Keratinocyte (primary cell): ENCODE results near the gene GNG4.
"Not testable (repeated sequence)": the region's sequence is repeated elsewhere in the genome, so short reads cannot be mapped to it uniquely, and the experiment has no call there.

Experiments
- CTCF ChIP-seq, 3 experiments: IDR thresholded peaks in 1 of 3; conservative IDR thresholded peaks in 1 of 3; optimal IDR thresholded peaks in 1 of 3; 2 replicates in 2 of 3; 3 replicates in 1 of 3; pipeline versions ENCODE3 to v1.5.1; 2011; ENCODE audit warnings: low read length in 3 of 3, mild to moderate bottlenecking in 3 of 3, moderate library complexity in 2 of 3, control low read depth in 1 of 3, inconsistent platforms in 1 of 3; ENCODE audit not compliant: insufficient read depth in 2 of 3; ENCODE audit errors: extremely low read depth in 1 of 3
- EZH2 ChIP-seq: IDR thresholded peaks from one replicate; pipeline ENCODE4 v1.6.1; 2012; ENCODE audit warnings: inconsistent platforms, mild to moderate bottlenecking, low read length, moderate library complexity

GRCh38 chr1:235638612-235639011, 11.0 kb downstream of the GNG4 start:
- TF ChIP-seq CTCF (optimal IDR thresholded peaks at IDR 0.05 in 1 of 3, IDR thresholded peaks at IDR 0.05 in 1 of 3, conservative IDR thresholded peaks at IDR 0.05 in 1 of 3; ENCODE audit: extremely low read depth in 1 of 3, insufficient read depth in 2 of 3, low read length in 3 of 3); EZH2: not testable (repeated sequence)
